Ovary (tissue), 10 donors: Measurements from ENCODE around the gene ATP5MC3. TPM values are rescaled to one million over a fixed set of nuclear protein-coding genes. Genes with fewer than 3 reads are reported as not detected.
"Not testable (repeated sequence)": the region's sequence is repeated elsewhere in the genome, so short reads cannot be mapped to it uniquely, and the experiment has no call there.

Experiments
- DNase-seq, 5 donors: peaks; one replicate each; pipeline ENCODE4 v3.0.0-alpha.2; 2019 to 2020
- H3K27ac ChIP-seq, 2 donors: fragments of 200-600 bp; one replicate each; pipeline versions ENCODE4 v1.5.1 to v1.8.0; 2019 to 2022
- H3K27me3 ChIP-seq: fragments of 200-600 bp; one replicate; pipeline ENCODE4 v1.8.0; 2022
- H3K36me3 ChIP-seq: fragments of 200-600 bp; sonication (generic); one replicate; pipeline ENCODE4 v1.5.1; 2019
- H3K4me1 ChIP-seq: one replicate; pipeline ENCODE4 v1.8.1; 2013; ENCODE audit warnings: mild to moderate bottlenecking, moderate library complexity; ENCODE audit not compliant: insufficient read depth
- H3K4me3 ChIP-seq: fragments of 200-600 bp; sonication (generic); one replicate; pipeline ENCODE4 v1.5.1; 2017
- H3K9me3 ChIP-seq, 2 donors: fragments of 200-600 bp in 1 of 2; sonication (generic) in 1 of 2; one replicate each; pipeline versions ENCODE4 v1.5.1 to v1.8.1; 2013 to 2019; ENCODE audit warnings: mild to moderate bottlenecking in 1 of 2, moderate library complexity in 1 of 2
- EP300 ChIP-seq: sonication (generic); formaldehyde crosslinking; IDR thresholded peaks from one replicate; pipeline ENCODE4 v1.6.1; 2017; ENCODE audit warnings: antibody characterized with exemption
- POLR2A ChIP-seq: fragments of 450-650 bp; IDR thresholded peaks from one replicate; pipeline ENCODE4 v1.6.1; 2017; ENCODE audit warnings: antibody characterized with exemption, mild to moderate bottlenecking, moderate library complexity
- WGBS, 3 donors: extraction: QIAGEN DNeasy Blood & Tissue Kit in 1 of 3; methylation state at CpG; one replicate each; pipeline versions ENCODE4 v1.1.5 to v1.1.7; 2013 to 2017; 5-methylcytosine and 5-hydroxymethylcytosine counted together
- intact Hi-C, 4 donors: fragments of 100-400 bp; cut with DNase I; formaldehyde crosslinking; loops; one replicate each; pipeline versions ENCODE4 v1.11.0 to v1.15.1; 2022 to 2023
- long read RNA-seq, 3 donors: library from polyadenylated mRNA in 2 of 3; unstranded in 2 of 3; transcript quantifications; one replicate each; pipeline ENCODE4 v2.0.0 and lab custom pipeline, GENCODE V29; 2021 to 2026
- polyA plus RNA-seq, 2 donors: library from polyadenylated mRNA; stranded (reverse); fragments of 200-250 nt in 1 of 2; fragments of 350-450 nt in 1 of 2; fragmentation: Illumina TruSeq in 1 of 2; extraction: RNeasy Lipid Tissue Mini Kit (QIAGEN cat#74804) in 1 of 2; gene quantifications; one replicate each; pipeline ENCODE4 v1.2.3, GENCODE V29; 2013 to 2014
- total RNA-seq, 7 donors: library from RNA; depleted of rRNA in 2 of 7; stranded (reverse); fragments of >200 nt in 2 of 7; fragmentation: NEBNext Ultra II Directional in 3 of 7; extraction: Animal tissue kit (Norgen Biotek cat#: 25700) in 3 of 7; gene quantifications; one replicate each; pipeline versions ENCODE4 v1.1.0 to v1.2.4, GENCODE V29; 2016 to 2023
- TF ChIP-seq, protein P1 (sequence below), 3 donors: fragments of 450-650 bp in 2 of 3; fragments of 200-600 bp in 1 of 3; IDR thresholded peaks; one replicate each; pipeline versions ENCODE4 v1.5.1 to v1.8.0; 2016 to 2022; ENCODE audit warnings: antibody characterized with exemption in 3 of 3, mild to moderate bottlenecking in 1 of 3
- donor health status: DM: no; HTN: no; CAD: no; lungs with moderate emphysema.
- donor health status: DM: no; HTN: no; CAD: no.
- donor health status: Bipolar disorder and iron deficiency.
- donor health status: DM: yes; HTN: yes; CAD: no.
- donor health status: DM: no; HTN: no; CAD: no.
- donor health status: DM: yes; HTN: yes; CAD: no.

Gene ATP5MC3
- 100 to 1,000 TPM in 6 of 7 donors, 10 to 100 TPM in 1; 59.0 to 138 (median 112) TPM for total RNA-seq
- polyA plus RNA-seq, result 100 to 1,000 TPM; 128 to 158 TPM
- long read RNA-seq, donor 1, full-length matches to known transcripts, result 68 of 73 reads
- long read RNA-seq, donor 1, partial matches to known transcripts, result 2 of 73 reads
- long read RNA-seq, donor 1, other reads (novel, unspliced or antisense), result 3 of 73 reads
- long read RNA-seq, donor 2, full-length matches to known transcripts, result 207 of 273 reads
- long read RNA-seq, donor 2, partial matches to known transcripts, result 23 of 273 reads
- long read RNA-seq, donor 2, other reads (novel, unspliced or antisense), result 43 of 273 reads
- long read RNA-seq, donor 3, full-length matches to known transcripts, result 98 of 103 reads
- long read RNA-seq, donor 3, partial matches to known transcripts, result 2 of 103 reads
- long read RNA-seq, donor 3, other reads (novel, unspliced or antisense), result 3 of 103 reads

DNA sequence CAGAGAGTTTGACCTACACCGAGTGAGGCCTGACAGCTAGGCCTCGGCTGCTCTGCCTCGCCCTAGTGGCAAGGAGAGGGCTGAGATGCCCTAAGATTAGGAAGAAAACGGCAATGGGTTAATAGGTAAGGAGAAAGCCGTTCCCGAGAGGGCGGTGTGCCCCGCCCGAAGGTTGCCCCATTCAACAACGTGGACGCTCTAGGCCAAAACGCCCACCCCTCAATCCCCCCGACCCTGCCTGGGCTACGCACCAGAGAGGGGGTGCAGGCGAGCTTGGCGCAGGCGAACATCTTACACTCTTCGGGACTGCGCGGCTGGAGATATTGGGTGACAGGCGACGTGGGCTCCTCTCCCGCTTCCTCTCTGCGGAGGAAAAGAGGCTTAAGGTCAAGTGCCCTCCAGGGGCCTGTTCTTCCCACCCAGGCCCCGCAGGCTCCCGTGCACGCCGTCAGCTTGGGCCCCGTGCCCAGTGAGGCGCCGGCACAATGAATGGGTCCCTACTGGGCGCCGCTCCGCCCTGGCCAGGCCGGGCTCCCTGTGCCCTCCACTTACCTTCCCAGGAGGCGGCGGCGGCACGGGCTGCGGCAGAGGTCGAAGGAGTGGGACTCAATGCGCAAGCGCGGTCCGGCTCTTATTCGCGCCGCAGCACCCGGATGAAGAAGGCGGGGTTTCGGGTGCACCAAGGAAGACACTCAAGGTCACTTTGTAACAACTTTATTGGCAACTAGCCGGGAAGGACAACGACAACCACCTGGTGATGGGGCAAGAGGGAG, at the start of gene ATP5MC3:
Gene ATP5MC3, minus strand, starts transcription at position 607 of the 773 bp plus-strand sequence. Its CDS starts 317 bp downstream, at position 290.
- intact Hi-C loops, result no loop called here
- peak within 1 kb of the TSS; percentile 72 to 85 for H3K27ac ChIP-seq

DNA sequence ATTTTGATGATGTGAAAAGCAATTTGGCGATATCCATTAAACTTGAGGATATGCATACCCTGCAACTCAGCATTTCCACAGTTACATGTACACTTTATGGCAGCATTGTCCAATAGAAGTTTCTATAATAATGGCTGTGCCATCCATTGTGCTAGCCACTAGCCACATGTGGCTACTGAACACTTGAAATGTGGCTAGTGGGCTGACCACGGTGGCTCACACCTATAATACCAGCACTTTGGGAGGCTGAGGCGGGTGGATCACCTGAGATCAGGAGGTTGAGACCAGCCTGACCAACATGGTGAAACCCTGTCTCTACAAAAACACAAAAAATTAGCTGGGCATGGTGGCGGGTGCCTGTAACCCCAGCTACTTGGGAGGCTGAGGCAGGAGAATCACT, 47.1 kb upstream of the ATP5MC3 start:
- intact Hi-C loops, H3K4me1 ChIP-seq, H3K27me3 ChIP-seq, H3K36me3 ChIP-seq, H3K4me3 ChIP-seq, DNase-seq, H3K9me3 ChIP-seq, H3K27ac ChIP-seq: not testable (repeated sequence)
- 68 to 73% (median 71%) methylated on average over 4 of the region's 4 CpGs for WGBS, 3 donors

More for the DNA sequence above, at the start of gene ATP5MC3:
- no peaks in the 10 kb centered on the region for H3K9me3 ChIP-seq
- 0 to 1% (median 1%) methylated on average over 52 to 53 of the region's 53 CpGs for WGBS, 3 donors
- H3K4me3 ChIP-seq, result peak within 1 kb of the TSS; percentile 98
- no peaks in the 10 kb centered on the region for H3K4me1 ChIP-seq
- no peaks in the 10 kb centered on the region for H3K36me3 ChIP-seq
- H3K27me3 ChIP-seq, result no peaks in the 10 kb centered on the region
- DNase-seq, result peak; percentile 91 to 95 (median 92)
- TF ChIP-seq POLR2A, result peak; percentile 37
- no peak for TF ChIP-seq EP300

DNA sequence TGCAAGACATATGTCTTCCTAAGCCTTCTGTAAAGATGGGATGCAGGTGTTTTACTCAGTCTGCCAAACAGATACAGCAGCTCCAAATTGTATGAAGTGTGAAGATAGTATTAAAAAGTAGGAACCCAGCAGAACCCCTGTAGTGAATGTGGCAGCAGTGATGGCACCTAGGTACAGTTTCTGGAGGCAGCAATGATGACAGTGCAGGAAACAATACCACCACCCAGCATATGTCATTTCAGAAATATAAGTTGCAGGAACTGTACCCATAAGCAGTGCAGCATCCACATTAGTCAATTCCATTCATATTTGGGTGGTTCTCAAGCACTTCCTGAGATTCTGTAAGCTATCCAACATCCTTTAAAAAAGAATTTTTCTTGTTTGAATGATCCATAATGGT, 46.7 kb upstream of the ATP5MC3 start:
- H3K9me3 ChIP-seq, result no peaks in the 10 kb centered on the region
- H3K4me3 ChIP-seq, result no peak overlapping the region
- H3K27ac ChIP-seq, result no peak overlapping the region
- no peaks in the 10 kb centered on the region for H3K4me1 ChIP-seq
- H3K27me3 ChIP-seq, result no peaks in the 10 kb centered on the region
- no peaks in the 10 kb centered on the region for H3K36me3 ChIP-seq
- DNase-seq, result no peak
- no peak for TF ChIP-seq EP300
- TF ChIP-seq POLR2A, result no peak
- intact Hi-C loops, result no loop called here

DNA sequence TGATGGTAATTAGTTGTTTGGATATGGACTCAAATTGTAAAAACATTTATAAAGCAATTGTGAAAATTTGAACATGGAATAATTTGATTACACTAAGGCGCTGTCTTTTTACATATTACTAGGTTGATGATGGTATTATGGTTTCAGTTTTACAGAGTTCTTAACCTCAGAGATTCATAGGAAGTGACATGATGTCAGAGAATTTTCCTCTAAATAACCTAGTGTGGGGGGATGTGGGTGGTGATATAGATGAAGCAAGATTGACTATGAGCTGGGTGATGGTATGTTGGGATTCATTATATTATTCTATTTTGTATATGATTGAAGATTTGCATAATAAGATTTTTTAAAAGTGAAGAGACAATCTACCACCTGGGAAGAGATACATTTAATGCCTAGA, 45.9 kb upstream of the ATP5MC3 start:
- no peaks in the 10 kb centered on the region for H3K27me3 ChIP-seq
- no peak overlapping the region for H3K27ac ChIP-seq
- 94 to 96% (median 96%) methylated on average over 1 of the region's 1 CpG for WGBS, 3 donors
- intact Hi-C loops, result no loop called here
- TF ChIP-seq POLR2A, result no peak
- TF ChIP-seq, protein P1, sequence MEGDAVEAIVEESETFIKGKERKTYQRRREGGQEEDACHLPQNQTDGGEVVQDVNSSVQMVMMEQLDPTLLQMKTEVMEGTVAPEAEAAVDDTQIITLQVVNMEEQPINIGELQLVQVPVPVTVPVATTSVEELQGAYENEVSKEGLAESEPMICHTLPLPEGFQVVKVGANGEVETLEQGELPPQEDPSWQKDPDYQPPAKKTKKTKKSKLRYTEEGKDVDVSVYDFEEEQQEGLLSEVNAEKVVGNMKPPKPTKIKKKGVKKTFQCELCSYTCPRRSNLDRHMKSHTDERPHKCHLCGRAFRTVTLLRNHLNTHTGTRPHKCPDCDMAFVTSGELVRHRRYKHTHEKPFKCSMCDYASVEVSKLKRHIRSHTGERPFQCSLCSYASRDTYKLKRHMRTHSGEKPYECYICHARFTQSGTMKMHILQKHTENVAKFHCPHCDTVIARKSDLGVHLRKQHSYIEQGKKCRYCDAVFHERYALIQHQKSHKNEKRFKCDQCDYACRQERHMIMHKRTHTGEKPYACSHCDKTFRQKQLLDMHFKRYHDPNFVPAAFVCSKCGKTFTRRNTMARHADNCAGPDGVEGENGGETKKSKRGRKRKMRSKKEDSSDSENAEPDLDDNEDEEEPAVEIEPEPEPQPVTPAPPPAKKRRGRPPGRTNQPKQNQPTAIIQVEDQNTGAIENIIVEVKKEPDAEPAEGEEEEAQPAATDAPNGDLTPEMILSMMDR (IDR thresholded peaks at IDR 0.05), result no peak
- no peak for TF ChIP-seq EP300
- no peak for DNase-seq
- H3K36me3 ChIP-seq, result no peaks in the 10 kb centered on the region
- H3K9me3 ChIP-seq, result no peaks in the 10 kb centered on the region
- H3K4me1 ChIP-seq, result no peaks in the 10 kb centered on the region
- no peak overlapping the region for H3K4me3 ChIP-seq

DNA sequence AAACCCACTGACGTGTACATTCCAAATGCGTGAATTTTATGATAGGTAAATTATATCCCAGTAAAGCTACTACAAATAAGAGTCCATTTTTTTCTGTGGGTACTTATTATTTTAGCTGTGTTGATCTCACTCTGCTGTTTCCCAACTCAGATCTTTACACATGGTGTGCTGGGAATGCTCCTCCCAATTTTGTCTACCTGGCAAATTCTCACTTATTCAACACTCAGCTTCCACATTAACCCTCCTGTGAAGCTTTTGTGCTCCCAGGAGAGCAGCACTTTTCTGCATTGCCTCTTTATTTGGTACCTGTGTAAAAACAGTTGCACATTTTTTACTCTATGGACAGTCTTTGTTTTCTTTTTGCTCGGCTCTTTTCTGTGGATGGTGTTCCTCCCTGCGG, 38.6 kb upstream of the ATP5MC3 start:
- DNase-seq, result no peak
- intact Hi-C loops, result no loop called here
- Histone ChIP-seq H3K4me1 (no peaks in the 10 kb centered on the region), H3K9me3 (no peaks in the 10 kb centered on the region), H3K4me3 (no peak overlapping the region), H3K27me3 (no peaks in the 10 kb centered on the region), H3K27ac (no peak overlapping the region), H3K36me3 (no peaks in the 10 kb centered on the region)
- TF ChIP-seq POLR2A (no peak), EP300 (no peak)
- TF ChIP-seq, protein P1 (IDR thresholded peaks at IDR 0.05), result no peak
- 77 to 84% (median 80%) methylated on average over 4 of the region's 4 CpGs for WGBS, 3 donors
